GM12878 (cell line): ENCODE measurements around the gene LSAMP.

Experiments used
- HCFC1 ChIP-seq: fragments of 150-350 bp; IDR thresholded peaks from 2 replicates; pipeline ENCODE4 v1.6.1; 2014; ENCODE audit warnings: low read length
- MYC ChIP-seq: IDR thresholded peaks from 2 replicates; pipeline ENCODE4 v1.6.1; 2011; ENCODE audit warnings: mild to moderate bottlenecking, low read length, moderate library complexity, inconsistent platforms; ENCODE audit not compliant: insufficient read depth, insufficient replicate concordance, insufficient read length, severe bottlenecking
- SREBF1 ChIP-seq: IDR thresholded peaks from 2 replicates; pipeline ENCODE4 v1.6.1; 2012; ENCODE audit warnings: mild to moderate bottlenecking, low read length
- ZNF274 ChIP-seq: IDR thresholded peaks from one replicate; pipeline ENCODE4 v1.8.0; 2011; ENCODE audit not compliant: insufficient read length, insufficient read depth
- TF ChIP-seq, protein P1 (sequence below): IDR thresholded peaks from 2 replicates; pipeline ENCODE4 v1.6.1; 2012; ENCODE audit warnings: mild to moderate bottlenecking, low read depth, low read length
- TF ChIP-seq, protein P2 (sequence below), 3 experiments: IDR thresholded peaks in 2 of 3; conservative IDR thresholded peaks in 1 of 3; 2 replicates each; pipeline ENCODE4 v1.5.1; 2011; ENCODE audit warnings: low read depth in 3 of 3, low read length in 3 of 3, mild to moderate bottlenecking in 3 of 3, control low read depth in 2 of 3, moderate library complexity in 2 of 3, inconsistent platforms in 1 of 3, mixed read lengths in 1 of 3; ENCODE audit not compliant: control insufficient read depth in 2 of 3, insufficient read depth in 1 of 3; ENCODE audit errors: extremely low read depth in 1 of 3
- TF ChIP-seq, protein P3 (sequence below): fragments of 450-650 bp; IDR thresholded peaks from 2 replicates; pipeline ENCODE4 v1.6.1; 2016; ENCODE audit warnings: mild to moderate bottlenecking

DNA sequence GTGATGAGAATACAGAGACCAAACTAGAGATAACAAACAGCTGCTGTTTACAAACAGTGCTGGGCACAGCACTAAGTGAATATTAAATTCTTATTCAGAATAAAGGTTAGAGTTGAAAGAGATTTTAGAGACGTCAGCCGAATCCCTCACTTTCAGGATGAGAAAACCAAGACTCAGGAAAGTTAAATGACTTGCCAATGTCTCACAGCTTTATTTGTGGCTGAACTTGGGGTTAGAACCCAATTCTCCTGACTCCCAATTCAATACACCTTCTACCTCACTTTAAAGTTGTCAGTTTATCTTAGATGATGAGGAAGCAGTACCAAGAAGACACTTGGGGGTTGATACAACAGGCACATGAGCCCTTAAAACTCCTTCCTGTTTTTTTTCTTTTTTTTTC lies 641.1 kb downstream of the LSAMP start:
- no peak for TF ChIP-seq HCFC1
- no peak for TF ChIP-seq SREBF1
- no peak for TF ChIP-seq ZNF274
- TF ChIP-seq, protein P1, sequence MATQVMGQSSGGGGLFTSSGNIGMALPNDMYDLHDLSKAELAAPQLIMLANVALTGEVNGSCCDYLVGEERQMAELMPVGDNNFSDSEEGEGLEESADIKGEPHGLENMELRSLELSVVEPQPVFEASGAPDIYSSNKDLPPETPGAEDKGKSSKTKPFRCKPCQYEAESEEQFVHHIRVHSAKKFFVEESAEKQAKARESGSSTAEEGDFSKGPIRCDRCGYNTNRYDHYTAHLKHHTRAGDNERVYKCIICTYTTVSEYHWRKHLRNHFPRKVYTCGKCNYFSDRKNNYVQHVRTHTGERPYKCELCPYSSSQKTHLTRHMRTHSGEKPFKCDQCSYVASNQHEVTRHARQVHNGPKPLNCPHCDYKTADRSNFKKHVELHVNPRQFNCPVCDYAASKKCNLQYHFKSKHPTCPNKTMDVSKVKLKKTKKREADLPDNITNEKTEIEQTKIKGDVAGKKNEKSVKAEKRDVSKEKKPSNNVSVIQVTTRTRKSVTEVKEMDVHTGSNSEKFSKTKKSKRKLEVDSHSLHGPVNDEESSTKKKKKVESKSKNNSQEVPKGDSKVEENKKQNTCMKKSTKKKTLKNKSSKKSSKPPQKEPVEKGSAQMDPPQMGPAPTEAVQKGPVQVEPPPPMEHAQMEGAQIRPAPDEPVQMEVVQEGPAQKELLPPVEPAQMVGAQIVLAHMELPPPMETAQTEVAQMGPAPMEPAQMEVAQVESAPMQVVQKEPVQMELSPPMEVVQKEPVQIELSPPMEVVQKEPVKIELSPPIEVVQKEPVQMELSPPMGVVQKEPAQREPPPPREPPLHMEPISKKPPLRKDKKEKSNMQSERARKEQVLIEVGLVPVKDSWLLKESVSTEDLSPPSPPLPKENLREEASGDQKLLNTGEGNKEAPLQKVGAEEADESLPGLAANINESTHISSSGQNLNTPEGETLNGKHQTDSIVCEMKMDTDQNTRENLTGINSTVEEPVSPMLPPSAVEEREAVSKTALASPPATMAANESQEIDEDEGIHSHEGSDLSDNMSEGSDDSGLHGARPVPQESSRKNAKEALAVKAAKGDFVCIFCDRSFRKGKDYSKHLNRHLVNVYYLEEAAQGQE: no peak
- TF ChIP-seq, protein P2, sequence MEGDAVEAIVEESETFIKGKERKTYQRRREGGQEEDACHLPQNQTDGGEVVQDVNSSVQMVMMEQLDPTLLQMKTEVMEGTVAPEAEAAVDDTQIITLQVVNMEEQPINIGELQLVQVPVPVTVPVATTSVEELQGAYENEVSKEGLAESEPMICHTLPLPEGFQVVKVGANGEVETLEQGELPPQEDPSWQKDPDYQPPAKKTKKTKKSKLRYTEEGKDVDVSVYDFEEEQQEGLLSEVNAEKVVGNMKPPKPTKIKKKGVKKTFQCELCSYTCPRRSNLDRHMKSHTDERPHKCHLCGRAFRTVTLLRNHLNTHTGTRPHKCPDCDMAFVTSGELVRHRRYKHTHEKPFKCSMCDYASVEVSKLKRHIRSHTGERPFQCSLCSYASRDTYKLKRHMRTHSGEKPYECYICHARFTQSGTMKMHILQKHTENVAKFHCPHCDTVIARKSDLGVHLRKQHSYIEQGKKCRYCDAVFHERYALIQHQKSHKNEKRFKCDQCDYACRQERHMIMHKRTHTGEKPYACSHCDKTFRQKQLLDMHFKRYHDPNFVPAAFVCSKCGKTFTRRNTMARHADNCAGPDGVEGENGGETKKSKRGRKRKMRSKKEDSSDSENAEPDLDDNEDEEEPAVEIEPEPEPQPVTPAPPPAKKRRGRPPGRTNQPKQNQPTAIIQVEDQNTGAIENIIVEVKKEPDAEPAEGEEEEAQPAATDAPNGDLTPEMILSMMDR (IDR thresholded peaks at IDR 0.05 in 2 of 3, conservative IDR thresholded peaks at IDR 0.05 in 1 of 3; ENCODE audit: control insufficient read depth in 2 of 3, extremely low read depth in 1 of 3, insufficient read depth in 1 of 3, low read depth in 3 of 3, low read length in 3 of 3): no peak
- TF ChIP-seq, protein P3, sequence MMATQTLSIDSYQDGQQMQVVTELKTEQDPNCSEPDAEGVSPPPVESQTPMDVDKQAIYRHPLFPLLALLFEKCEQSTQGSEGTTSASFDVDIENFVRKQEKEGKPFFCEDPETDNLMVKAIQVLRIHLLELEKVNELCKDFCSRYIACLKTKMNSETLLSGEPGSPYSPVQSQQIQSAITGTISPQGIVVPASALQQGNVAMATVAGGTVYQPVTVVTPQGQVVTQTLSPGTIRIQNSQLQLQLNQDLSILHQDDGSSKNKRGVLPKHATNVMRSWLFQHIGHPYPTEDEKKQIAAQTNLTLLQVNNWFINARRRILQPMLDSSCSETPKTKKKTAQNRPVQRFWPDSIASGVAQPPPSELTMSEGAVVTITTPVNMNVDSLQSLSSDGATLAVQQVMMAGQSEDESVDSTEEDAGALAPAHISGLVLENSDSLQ: no peak
- no peak for TF ChIP-seq MYC
